ENCODE data around the gene KLHL21. TPM values are rescaled to one million over a fixed set of nuclear protein-coding genes. Genes with fewer than 3 reads are reported as not detected.
A peak's percentile ranks its signal among the peaks of the same experiment; 100 is the strongest.

KLHL21 gene
- total and polyA plus RNA-seq, 7 experiments from 2014 or later: 17.2 to 58.1 (median 31.1) TPM

- Histone ChIP-seq H3K27me3 (ENCODE audit: control insufficient read depth in 2 of 2, insufficient read depth in 2 of 2, low read length in 2 of 2) (no peaks in the 10 kb centered on the region), H3K4me1 (ENCODE audit: control insufficient read depth in 2 of 2, insufficient read depth in 2 of 2, low read length in 2 of 2) (peaks cover 25 to 27% of the 10 kb centered on the region in 2 donors), H3K27ac (ENCODE audit: low read depth, low read length) (peak overlapping the region; percentile 91), H3K36me3 (ENCODE audit: control insufficient read depth in 2 of 3, insufficient read depth in 3 of 3, low read length in 3 of 3) (peaks cover 0 to 9% (median 0%) of the 10 kb centered on the region in 3 experiments), H3K9me3 (ENCODE audit: control insufficient read depth in 2 of 3, low read length in 3 of 3) (no peaks in the 10 kb centered on the region), H3K4me3 (ENCODE audit: low read length) (peak overlapping the region; percentile 76)
- POLR2A ChIA-PET: interaction anchor here (0.7 to 6.9 kb wide), 18 partner anchors 9 to 121 kb away, joined by 3 to 153 read pairs (median 4); partner anchors contain the start of genes DNAJC11, KLHL21, NOL9 and TAS1R1
- CTCF ChIA-PET: interaction anchor here (1.0 to 1.7 kb wide), 5 partner anchors 9 to 36 kb away, joined by 3 to 7 read pairs (median 4); no protein-coding TSS in a partner anchor
- Mint-ChIP-seq H3K27me3 (no peaks in the 10 kb centered on the region), H3K27ac (peak overlapping the region; percentile 88 to 98 (median 95)), H3K36me3 (peaks cover 0 to 4% (median 0%) of the 10 kb centered on the region in 5 donors), H3K4me3 (peak overlapping the region; percentile 76 to 97 (median 96)), H3K4me1 (peaks cover 33 to 49% (median 40%) of the 10 kb centered on the region in 7 donors), H3K9me3 (peaks cover 0 to 2% (median 0%) of the 10 kb centered on the region in 11 donors)
- intact Hi-C loops (cut with micrococcal nuclease): loop anchor here in 1 of 2 donors (1.0 kb wide), 1 partner anchor 21 kb away; no protein-coding TSS in a partner anchor
- ATAC-seq (peak; percentile 3), DNase-seq (no peak)
Observed at GRCh38 chr1:6580119-6580592, 22.5 kb downstream of the KLHL21 start.

- peak within 1 kb of the TSS; percentile 76 to 97 (median 96) for H3K4me3 Mint-ChIP-seq
- H3K4me1 Mint-ChIP-seq: peaks cover 27 to 43% (median 35%) of the 10 kb centered on the region in 7 donors
- POLR2A ChIA-PET: interaction anchor here (0.6 to 6.9 kb wide), 15 partner anchors 9 to 122 kb away, joined by 3 to 153 read pairs (median 4); partner anchors contain the start of genes DNAJC11, KLHL21, NOL9 and TAS1R1
- Histone ChIP-seq H3K4me1 (ENCODE audit: control insufficient read depth in 2 of 2, insufficient read depth in 2 of 2, low read length in 2 of 2) (peaks cover 25 to 27% of the 10 kb centered on the region in 2 donors), H3K9me3 (ENCODE audit: control insufficient read depth in 2 of 3, low read length in 3 of 3) (no peaks in the 10 kb centered on the region), H3K27ac (ENCODE audit: low read depth, low read length) (peak within 1 kb of the TSS; percentile 91), H3K27me3 (ENCODE audit: control insufficient read depth in 2 of 2, insufficient read depth in 2 of 2, low read length in 2 of 2) (no peaks in the 10 kb centered on the region), H3K36me3 (ENCODE audit: control insufficient read depth in 2 of 3, insufficient read depth in 3 of 3, low read length in 3 of 3) (peaks cover 0 to 9% (median 0%) of the 10 kb centered on the region in 3 experiments), H3K4me3 (ENCODE audit: low read length) (peak within 1 kb of the TSS; percentile 76)
- H3K36me3 Mint-ChIP-seq: peaks cover 0 to 1% (median 0%) of the 10 kb centered on the region in 5 donors
- H3K27me3 Mint-ChIP-seq: no peaks in the 10 kb centered on the region
- CTCF ChIA-PET: interaction anchor here (1.0 to 1.7 kb wide), 5 partner anchors 9 to 37 kb away, joined by 3 to 7 read pairs (median 4); no protein-coding TSS in a partner anchor
- peak; percentile 98 for ATAC-seq
- intact Hi-C loops (cut with micrococcal nuclease): loop anchor here (1.0 to 2.0 kb wide), 7 partner anchors 22 to 122 kb away; partner anchors contain the start of genes NOL9 (in 2 of the 2), PHF13 (in 2 of the 2), DNAJC11 (in 1 of the 2) and KLHL21 (in 1 of the 2)
- peaks cover 0 to under 1% (median 0%) of the 10 kb centered on the region in 11 donors for H3K9me3 Mint-ChIP-seq
- peak; percentile 92 to 97 (median 94) for DNase-seq
- peak within 1 kb of the TSS; percentile 88 to 98 (median 95) for H3K27ac Mint-ChIP-seq
Observed at GRCh38 chr1:6579374-6580118, 23.1 kb downstream of the KLHL21 start, which contains the start of gene ZBTB48. Gene ZBTB48, plus strand, starts transcription at chr1:6579994. Its CDS starts 616 bp downstream, at chr1:6580610.

- CTCF ChIA-PET: interaction anchor here (1.1 kb wide), 1 partner anchor 25 kb away, joined by 3 read pairs; the partner anchor contains the start of gene NOL9
- Histone ChIP-seq H3K27me3 (ENCODE audit: control insufficient read depth in 2 of 2, insufficient read depth in 2 of 2, low read length in 2 of 2) (no peaks in the 10 kb centered on the region), H3K27ac (ENCODE audit: low read depth, low read length) (peak overlapping the region; percentile 91), H3K9me3 (ENCODE audit: control insufficient read depth in 2 of 3, low read length in 3 of 3) (no peaks in the 10 kb centered on the region), H3K4me3 (ENCODE audit: low read length) (no peak overlapping the region), H3K36me3 (ENCODE audit: control insufficient read depth in 2 of 3, insufficient read depth in 3 of 3, low read length in 3 of 3) (peaks cover 0 to 9% (median 0%) of the 10 kb centered on the region in 3 experiments), H3K4me1 (ENCODE audit: control insufficient read depth in 2 of 2, insufficient read depth in 2 of 2, low read length in 2 of 2) (peaks cover 25 to 27% of the 10 kb centered on the region in 2 donors)
- DNase-seq (no peak), ATAC-seq (no peak)
- POLR2A ChIA-PET: interaction anchor here (0.9 to 6.9 kb wide), 5 partner anchors 23 to 118 kb away, joined by 3 to 153 read pairs (median 5); partner anchors contain the start of gene KLHL21
- H3K27ac Mint-ChIP-seq: peak overlapping the region; percentile 88 to 98 (median 95)
- peak overlapping the region; percentile 76 to 97 (median 96) for H3K4me3 Mint-ChIP-seq
- intact Hi-C loops (cut with micrococcal nuclease): loop anchor here (1.0 to 2.0 kb wide), 6 partner anchors 24 to 123 kb away; partner anchors contain the start of genes NOL9 (in 2 of the 2), PHF13 (in 2 of the 2), DNAJC11 (in 1 of the 2) and KLHL21 (in 1 of the 2)
- H3K27me3 Mint-ChIP-seq: no peaks in the 10 kb centered on the region
- H3K36me3 Mint-ChIP-seq: peaks cover 0 to 1% (median 0%) of the 10 kb centered on the region in 5 donors
- H3K4me1 Mint-ChIP-seq: peaks cover 24 to 40% (median 33%) of the 10 kb centered on the region in 7 donors
- no peaks in the 10 kb centered on the region for H3K9me3 Mint-ChIP-seq
Observed at GRCh38 chr1:6578624-6579373, 23.9 kb downstream of the KLHL21 start.

- Histone ChIP-seq H3K4me1 (ENCODE audit: control insufficient read depth in 2 of 2, insufficient read depth in 2 of 2, low read length in 2 of 2) (peaks cover 25 to 27% of the 10 kb centered on the region in 2 donors), H3K4me3 (ENCODE audit: low read length) (no peak overlapping the region), H3K9me3 (ENCODE audit: control insufficient read depth in 2 of 3, low read length in 3 of 3) (no peaks in the 10 kb centered on the region), H3K27ac (ENCODE audit: low read depth, low read length) (no peak overlapping the region), H3K36me3 (ENCODE audit: control insufficient read depth in 2 of 3, insufficient read depth in 3 of 3, low read length in 3 of 3) (peaks cover 0 to 9% (median 0%) of the 10 kb centered on the region in 3 experiments), H3K27me3 (ENCODE audit: control insufficient read depth in 2 of 2, insufficient read depth in 2 of 2, low read length in 2 of 2) (no peaks in the 10 kb centered on the region)
- ATAC-seq (no peak), DNase-seq (no peak)
- ChIA-PET CTCF (interaction anchor here (1.1 kb wide), 1 partner anchor 24 kb away, joined by 3 read pairs; the partner anchor contains the start of gene NOL9), POLR2A (interaction anchor here (1.5 to 6.9 kb wide), 2 partner anchors 23 to 118 kb away, joined by 4 to 153 read pairs; partner anchors contain the start of gene KLHL21)
- H3K9me3 Mint-ChIP-seq: no peaks in the 10 kb centered on the region
- intact Hi-C loops (cut with micrococcal nuclease): loop anchor here in 1 of 2 donors (2.0 kb wide), 1 partner anchor 47 kb away; the partner anchor contains the start of gene THAP3
- peak overlapping the region in 5 of 9 donors; percentile 0 to 95 (median 36) for H3K27ac Mint-ChIP-seq
- H3K36me3 Mint-ChIP-seq: peaks cover 0 to 1% (median 0%) of the 10 kb centered on the region in 5 donors
- H3K27me3 Mint-ChIP-seq: no peaks in the 10 kb centered on the region
- H3K4me1 Mint-ChIP-seq: peaks cover 24 to 40% (median 33%) of the 10 kb centered on the region in 7 donors
- H3K4me3 Mint-ChIP-seq: peak overlapping the region in 3 of 10 donors; percentile 35 to 40 (median 36)
Observed at GRCh38 chr1:6577831-6578525, 24.7 kb downstream of the KLHL21 start.

- peaks cover 6% of the 10 kb centered on the region in 2 donors for H3K4me1 ChIP-seq (ENCODE audit: control insufficient read depth in 2 of 2, insufficient read depth in 2 of 2, low read length in 2 of 2)
- H3K27ac Mint-ChIP-seq: no peak overlapping the region
- no peaks in the 10 kb centered on the region for H3K36me3 Mint-ChIP-seq
- no peak overlapping the region for H3K27ac ChIP-seq (ENCODE audit: low read depth, low read length)
- intact Hi-C loops (cut with micrococcal nuclease): no loop called here
- ChIA-PET POLR2A (interaction anchor here (1.1 kb wide), 1 partner anchor 28 kb away, joined by 5 read pairs; the partner anchor contains the start of gene KLHL21), CTCF (interaction anchor here (0.8 kb wide), 1 partner anchor 41 kb away, joined by 5 read pairs; no protein-coding TSS in a partner anchor)
- DNase-seq (no peak), ATAC-seq (no peak)
- peaks cover 0 to 10% (median 0%) of the 10 kb centered on the region in 5 donors for H3K27me3 Mint-ChIP-seq
- H3K9me3 Mint-ChIP-seq: peaks cover 0 to 6% (median 3%) of the 10 kb centered on the region in 11 donors
- no peak overlapping the region for H3K4me3 ChIP-seq (ENCODE audit: low read length)
- H3K4me3 Mint-ChIP-seq: no peak overlapping the region
- H3K27me3 ChIP-seq (ENCODE audit: control insufficient read depth in 2 of 2, insufficient read depth in 2 of 2, low read length in 2 of 2): no peaks in the 10 kb centered on the region
- peaks cover 6 to 16% (median 10%) of the 10 kb centered on the region in 7 donors for H3K4me1 Mint-ChIP-seq
- H3K36me3 ChIP-seq (ENCODE audit: control insufficient read depth in 2 of 3, insufficient read depth in 3 of 3, low read length in 3 of 3): peaks cover 0 to under 1% (median 0%) of the 10 kb centered on the region in 3 experiments
- no peaks in the 10 kb centered on the region for H3K9me3 ChIP-seq (ENCODE audit: control insufficient read depth in 2 of 3, low read length in 3 of 3)
Observed at GRCh38 chr1:6574818-6575217, 27.9 kb downstream of the KLHL21 start.

All from naive thymus-derived CD4-positive, alpha-beta T cell (primary cell).